ENCODE data around the gene CBLN3.

- no peak for TF ChIP-seq EZH2 (IDR thresholded peaks at IDR 0.05; ENCODE audit: insufficient read depth, poor library complexity, severe bottlenecking)
- no peak for TF ChIP-seq EZH2phosphoT487 (IDR thresholded peaks at IDR 0.05; ENCODE audit: insufficient read depth, low read depth)
Observed at GRCh38 chr14:24426912-24427536, 2.4 kb downstream of the CBLN3 start.

Data from GM23248 (cell line).